ENCODE data around the gene FHIT.

FHIT gene

DNA sequence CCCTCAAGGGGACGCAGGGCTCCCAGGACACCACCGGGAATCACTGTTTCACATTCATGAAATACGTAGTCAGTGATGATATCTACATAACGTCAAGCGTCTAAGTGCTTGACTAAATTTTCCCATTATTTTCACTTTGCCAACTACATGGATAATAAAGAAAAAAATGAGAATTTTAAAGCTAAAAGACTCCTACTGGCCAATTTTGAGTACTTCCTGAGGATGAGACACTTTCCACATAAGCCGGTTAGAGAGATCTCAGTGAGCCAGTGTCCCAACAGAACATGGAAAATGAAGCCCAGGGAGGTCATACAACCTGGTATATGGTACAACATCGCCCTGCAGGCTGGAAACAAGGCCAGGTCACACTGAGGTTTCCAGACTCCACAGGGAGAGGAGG is 928.1 kb downstream of the FHIT start:
- no peak overlapping the region for H3K4me3 ChIP-seq
- TF ChIP-seq Cebpa-rat (IDR thresholded peaks at IDR 0.05): no peak
- no peak overlapping the region for H3K27ac ChIP-seq

DNA sequence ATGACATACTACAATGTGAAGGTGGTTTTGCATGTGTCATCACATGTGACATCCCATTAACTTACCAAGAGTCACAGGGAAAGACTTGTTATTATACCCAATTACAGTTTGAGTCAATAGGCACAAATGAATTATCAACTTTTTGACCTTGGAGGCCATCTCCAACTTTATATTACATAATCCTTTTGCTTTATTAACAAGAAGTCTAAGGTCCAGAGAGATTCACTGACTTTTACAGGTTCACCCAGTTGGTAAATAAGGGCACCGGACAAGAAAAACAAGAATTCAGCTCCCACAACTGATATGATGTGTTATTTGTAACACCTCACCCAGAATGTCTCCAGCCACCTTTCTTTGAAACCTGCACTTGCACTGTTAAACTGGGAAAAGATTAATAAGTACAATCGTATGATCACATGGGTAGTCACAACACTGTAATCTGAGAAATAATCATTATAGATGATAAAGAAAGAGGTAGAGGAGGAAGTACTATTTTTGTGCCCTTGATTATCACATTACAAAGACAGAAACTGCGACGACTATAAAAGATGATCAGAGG is 928.9 kb downstream of the FHIT start:
- Histone ChIP-seq H3K36me3 (no peaks in the 10 kb centered on the region), H3K27ac (no peak overlapping the region), H4K20me1 (no peaks in the 10 kb centered on the region), H3K4me3 (no peak overlapping the region), H3K4me1 (no peaks in the 10 kb centered on the region), H3K27me3 (no peaks in the 10 kb centered on the region), H3K9me3 (no peaks in the 10 kb centered on the region), H3K9ac (no peak overlapping the region), H3K4me2 (no peak overlapping the region)
- no peak for TF ChIP-seq Cebpa-rat (IDR thresholded peaks at IDR 0.05)

More for the DNA sequence above, 928.1 kb downstream of the FHIT start:
- Histone ChIP-seq H3K4me1 (no peaks in the 10 kb centered on the region), H3K9ac (no peak overlapping the region), H4K20me1 (no peaks in the 10 kb centered on the region), H3K36me3 (no peaks in the 10 kb centered on the region), H3K4me2 (no peak overlapping the region), H3K9me3 (no peaks in the 10 kb centered on the region), H3K27me3 (no peaks in the 10 kb centered on the region)

DNA sequence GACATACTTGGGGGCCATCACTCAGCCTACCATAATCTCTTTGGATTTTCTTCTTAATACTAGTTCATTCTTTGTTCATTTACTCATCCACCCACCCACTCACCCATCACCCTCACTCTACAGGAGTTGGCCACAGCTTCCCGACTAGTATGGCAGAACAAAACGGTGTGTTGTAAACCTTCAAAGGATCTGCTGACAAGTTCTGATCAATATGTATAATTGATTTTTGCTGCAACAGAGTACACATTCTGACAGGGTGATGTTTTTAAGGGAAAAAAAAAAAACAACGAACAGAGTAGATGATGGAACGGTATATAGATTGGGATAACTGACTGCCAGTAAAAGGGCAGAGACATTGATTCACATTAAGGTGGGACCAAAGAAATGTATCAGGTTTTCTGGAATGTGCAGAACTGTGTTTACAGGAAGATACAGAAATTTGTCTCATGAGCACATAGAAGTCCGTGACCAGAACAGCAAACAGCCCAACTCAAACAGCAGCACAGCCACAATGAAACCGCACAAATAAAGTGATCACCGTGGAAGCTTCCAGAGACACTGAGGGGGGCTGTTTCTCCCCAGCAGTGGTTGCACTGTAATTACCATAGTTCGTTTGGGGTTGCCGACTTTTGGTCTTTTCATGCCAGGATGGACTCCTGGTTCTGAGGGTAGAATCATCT is 931.9 kb downstream of the FHIT start:
- Histone ChIP-seq H4K20me1 (no peaks in the 10 kb centered on the region), H3K9ac (no peak overlapping the region), H3K36me3 (no peaks in the 10 kb centered on the region), H3K9me3 (no peaks in the 10 kb centered on the region), H3K4me1 (no peaks in the 10 kb centered on the region), H3K4me2 (no peak overlapping the region), H3K27ac (no peak overlapping the region), H3K27me3 (no peaks in the 10 kb centered on the region), H3K4me3 (no peak overlapping the region)
- TF ChIP-seq Cebpa-rat (IDR thresholded peaks at IDR 0.05): no peak

DNA sequence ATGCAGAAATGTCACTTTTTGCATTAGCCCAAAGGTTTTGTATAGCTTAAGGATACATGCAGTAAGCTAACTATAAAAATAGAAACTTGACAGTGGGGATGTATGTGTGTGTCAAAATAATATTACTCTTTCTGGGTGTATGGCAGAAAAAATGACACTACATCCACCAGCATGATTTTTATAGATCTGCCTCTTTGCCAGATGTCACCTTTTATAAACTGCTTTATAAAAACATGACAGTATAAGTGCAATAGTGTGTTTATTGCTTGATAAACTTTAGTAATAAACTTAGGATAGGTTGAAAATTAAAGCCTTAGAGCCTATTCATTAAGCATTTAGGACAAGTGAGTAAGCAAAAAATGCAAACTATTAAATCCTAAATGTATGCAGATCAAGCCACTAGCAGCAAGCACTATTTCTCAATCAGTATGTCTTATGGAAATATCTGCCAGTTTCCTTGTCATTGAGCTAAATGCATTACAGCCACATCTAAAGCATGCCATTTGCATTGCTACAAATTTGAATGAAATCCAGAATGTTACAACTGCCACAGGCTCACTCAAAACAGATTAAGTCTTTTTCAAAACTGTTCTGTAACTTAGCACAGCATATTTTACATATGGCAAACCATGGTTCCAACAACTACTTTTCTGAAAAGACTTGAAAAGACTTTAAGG is 935.0 kb downstream of the FHIT start:
- Histone ChIP-seq H3K4me2 (no peak overlapping the region), H3K4me3 (no peak overlapping the region), H3K27me3 (no peaks in the 10 kb centered on the region), H3K9ac (no peak overlapping the region), H4K20me1 (no peaks in the 10 kb centered on the region), H3K9me3 (no peaks in the 10 kb centered on the region), H3K27ac (no peak overlapping the region), H3K36me3 (no peaks in the 10 kb centered on the region), H3K4me1 (no peaks in the 10 kb centered on the region)
- no peak for TF ChIP-seq Cebpa-rat (IDR thresholded peaks at IDR 0.05)

DNA sequence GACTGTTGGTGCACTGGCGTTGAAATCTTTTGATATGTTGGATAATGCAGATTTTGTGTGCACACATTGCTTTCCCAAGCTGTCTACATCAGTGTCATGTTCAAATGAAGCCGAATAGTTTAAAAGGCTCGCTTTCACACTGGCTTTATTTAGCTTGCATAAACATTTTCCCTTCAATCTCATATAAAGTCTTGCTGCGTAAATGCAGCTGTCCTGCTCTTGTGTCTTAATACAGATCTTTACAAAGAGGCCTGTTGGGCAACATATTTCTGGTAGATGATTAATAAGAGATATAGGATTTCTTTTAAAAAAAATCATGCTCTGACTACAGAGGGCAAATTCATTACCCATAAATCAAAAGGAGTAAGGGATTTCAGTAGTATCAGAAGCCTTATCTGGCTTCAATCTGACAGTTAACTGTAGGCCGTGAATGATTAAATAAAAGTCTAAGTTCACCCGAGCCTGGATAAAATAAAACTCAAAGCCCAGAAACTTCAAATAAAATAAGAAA is 937.2 kb downstream of the FHIT start:
- no peaks in the 10 kb centered on the region for H3K27me3 ChIP-seq
- no peak overlapping the region for H3K9ac ChIP-seq
- no peak overlapping the region for H3K4me3 ChIP-seq
- H3K36me3 ChIP-seq: no peaks in the 10 kb centered on the region
- no peaks in the 10 kb centered on the region for H3K9me3 ChIP-seq
- no peak overlapping the region for H3K4me2 ChIP-seq
- no peaks in the 10 kb centered on the region for H3K4me1 ChIP-seq
- no peaks in the 10 kb centered on the region for H4K20me1 ChIP-seq
- H3K27ac ChIP-seq: no peak overlapping the region
- TF ChIP-seq Cebpa-rat (IDR thresholded peaks at IDR 0.05): no peak

DNA sequence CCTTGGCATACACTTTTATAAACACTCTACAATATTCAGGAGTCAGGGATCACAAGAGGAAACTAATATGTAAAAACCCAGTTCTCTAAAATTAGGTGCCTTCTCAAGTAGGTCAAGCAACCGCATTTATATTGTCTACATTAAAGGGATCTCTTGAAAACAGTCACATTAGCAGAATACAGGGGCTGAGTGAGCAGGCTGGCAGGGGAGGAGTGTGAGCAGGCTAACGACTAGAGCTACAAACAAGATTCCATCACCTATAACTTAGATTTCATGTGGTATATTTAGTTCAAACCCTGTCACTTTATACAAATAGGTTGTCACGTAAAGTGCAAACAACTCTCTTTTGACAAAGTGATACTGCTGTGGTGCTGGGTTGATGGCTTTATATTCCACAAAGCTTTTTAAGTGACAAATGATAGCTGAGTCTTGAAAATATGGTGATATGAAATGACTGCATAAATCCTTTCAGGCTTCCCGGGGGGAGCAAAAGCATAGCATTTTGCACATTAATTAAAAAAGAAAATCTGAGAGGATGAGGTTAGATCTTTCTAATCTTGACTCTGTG is 937.9 kb downstream of the FHIT start:
- Histone ChIP-seq H3K27ac (no peak overlapping the region), H3K9ac (no peak overlapping the region), H3K4me3 (no peak overlapping the region), H3K4me2 (no peak overlapping the region), H3K27me3 (no peaks in the 10 kb centered on the region), H3K4me1 (no peaks in the 10 kb centered on the region), H3K36me3 (no peaks in the 10 kb centered on the region), H4K20me1 (no peaks in the 10 kb centered on the region), H3K9me3 (no peaks in the 10 kb centered on the region)
- TF ChIP-seq Cebpa-rat (IDR thresholded peaks at IDR 0.05): no peak

DNA sequence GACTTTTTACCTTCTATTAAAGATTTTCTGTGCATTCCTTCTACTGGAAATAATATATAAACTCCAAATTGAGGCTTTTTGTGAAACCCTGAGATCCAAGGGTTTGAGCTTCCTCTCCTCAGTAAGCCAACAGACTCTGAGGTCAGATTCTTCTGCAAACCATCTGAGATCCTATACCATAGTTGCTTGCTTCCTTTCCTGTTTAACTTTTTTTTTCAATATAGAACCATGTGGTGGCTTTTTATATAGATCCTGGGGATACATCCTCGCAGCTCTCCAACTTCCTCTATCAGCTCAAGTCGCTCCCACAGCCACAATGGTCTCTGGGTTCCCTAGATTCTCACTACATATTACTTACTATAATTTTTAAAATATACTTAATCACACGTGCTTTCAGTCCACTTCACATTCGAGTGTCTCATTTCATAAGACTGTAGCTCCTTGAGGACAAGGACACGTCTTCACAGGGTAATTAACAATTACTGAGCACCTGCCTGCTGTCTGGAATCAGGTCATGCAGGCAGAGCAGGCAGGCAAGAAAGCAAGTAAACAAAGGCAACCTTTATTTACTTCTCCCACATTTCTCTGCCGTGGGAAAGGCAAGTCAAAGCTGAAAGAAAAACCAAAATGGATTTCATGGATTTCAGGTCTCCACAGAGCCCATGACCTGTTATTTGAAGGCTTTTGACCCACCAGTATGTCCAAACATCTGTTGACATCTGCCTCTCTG is 941.5 kb downstream of the FHIT start:
- Histone ChIP-seq H3K4me3 (no peak overlapping the region), H3K4me2 (no peak overlapping the region), H3K9ac (no peak overlapping the region), H3K36me3 (no peaks in the 10 kb centered on the region), H3K4me1 (no peaks in the 10 kb centered on the region), H4K20me1 (no peaks in the 10 kb centered on the region), H3K27ac (no peak overlapping the region), H3K27me3 (no peaks in the 10 kb centered on the region), H3K9me3 (no peaks in the 10 kb centered on the region)
- no peak for TF ChIP-seq Cebpa-rat (IDR thresholded peaks at IDR 0.05)

DNA sequence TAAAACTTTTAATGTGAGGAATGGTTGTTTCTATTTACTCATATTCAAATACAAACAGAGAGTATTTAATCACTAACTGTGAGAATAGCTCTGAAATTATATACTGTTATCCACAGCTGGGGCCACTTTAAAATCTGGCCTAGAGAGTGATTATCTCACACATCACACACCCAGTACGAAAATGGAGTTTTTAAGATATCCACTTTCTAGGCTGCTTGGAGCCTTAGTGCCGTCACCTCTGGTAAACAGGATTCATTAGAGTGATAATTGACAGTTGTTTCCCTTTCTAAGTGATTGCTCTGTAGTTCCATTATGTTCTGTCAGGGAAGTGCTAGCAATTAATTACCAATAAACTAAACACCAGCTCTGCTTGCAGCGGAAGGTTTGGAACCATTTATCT is 942.4 kb downstream of the FHIT start:
- Histone ChIP-seq H3K9ac (no peak overlapping the region), H3K4me2 (no peak overlapping the region), H3K27me3 (no peaks in the 10 kb centered on the region), H3K27ac (no peak overlapping the region), H3K4me1 (no peaks in the 10 kb centered on the region), H3K4me3 (no peak overlapping the region), H3K9me3 (no peaks in the 10 kb centered on the region), H3K36me3 (no peaks in the 10 kb centered on the region), H4K20me1 (no peaks in the 10 kb centered on the region)
- TF ChIP-seq Cebpa-rat (IDR thresholded peaks at IDR 0.05): no peak

DNA sequence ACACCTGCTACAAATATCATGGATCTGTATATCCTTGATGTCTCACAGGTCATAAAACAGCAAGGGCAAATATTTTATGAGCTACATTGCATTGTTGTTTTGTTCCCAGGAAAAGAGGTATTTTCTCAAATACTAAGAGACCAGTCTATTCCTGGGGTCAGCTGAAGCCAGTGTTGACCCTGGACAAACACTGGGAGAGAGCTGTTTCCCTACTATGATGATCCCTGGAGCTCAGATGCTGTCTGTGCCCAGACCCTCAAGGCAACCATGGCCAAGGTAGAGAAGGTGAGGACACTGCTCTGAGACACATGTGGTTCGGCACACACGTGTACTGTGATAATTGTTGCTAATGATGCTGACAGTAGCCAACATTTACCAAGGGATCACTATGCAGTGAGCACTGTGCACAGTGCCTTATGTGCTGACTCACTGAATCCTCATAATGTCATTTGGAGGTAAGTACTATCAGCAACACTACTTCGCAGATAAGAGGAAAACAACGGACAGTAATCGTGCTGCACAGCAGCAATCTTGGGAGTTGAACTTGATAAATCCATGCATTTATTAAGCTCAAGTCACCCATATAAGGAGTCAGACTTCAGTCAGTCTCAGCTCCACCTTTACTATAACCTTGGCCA is 943.6 kb downstream of the FHIT start:
- H3K36me3 ChIP-seq: no peaks in the 10 kb centered on the region
- no peaks in the 10 kb centered on the region for H3K9me3 ChIP-seq
- TF ChIP-seq Cebpa-rat (IDR thresholded peaks at IDR 0.05): no peak
- no peak overlapping the region for H3K9ac ChIP-seq
- no peaks in the 10 kb centered on the region for H4K20me1 ChIP-seq
- no peak overlapping the region for H3K27ac ChIP-seq
- H3K4me1 ChIP-seq: no peaks in the 10 kb centered on the region
- no peak overlapping the region for H3K4me2 ChIP-seq
- H3K27me3 ChIP-seq: no peaks in the 10 kb centered on the region
- no peak overlapping the region for H3K4me3 ChIP-seq

All from BLaER1 (cell line).